Liver (tissue), 9 donors: Measurements from ENCODE around the gene ARFGAP1. TPM values are rescaled to one million over a fixed set of nuclear protein-coding genes. Genes with fewer than 3 reads are reported as not detected.

ENCODE experiments used
- DNase-seq: peaks from one replicate; pipeline ENCODE4 v3.0.0-alpha.2; 2017; ENCODE audit warnings: low spot score
- H3K27ac ChIP-seq, 2 donors: one replicate each; pipeline ENCODE4 v1.7.0; 2013; ENCODE audit warnings: inconsistent platforms in 2 of 2, low read length in 2 of 2, control low read depth in 1 of 2, low read depth in 1 of 2, mild to moderate bottlenecking in 1 of 2
- H3K27me3 ChIP-seq, 4 donors: one replicate each; pipeline versions ENCODE4 v1.6.1 to v1.7.0; 2013; ENCODE audit warnings: low read length in 3 of 4, inconsistent platforms in 1 of 4, mild to moderate bottlenecking in 1 of 4, moderate library complexity in 1 of 4; ENCODE audit not compliant: control insufficient read depth in 4 of 4, insufficient read depth in 4 of 4
- H3K36me3 ChIP-seq, 4 donors: one replicate each; pipeline versions ENCODE4 v1.6.1 to v1.7.0; 2013; ENCODE audit warnings: low read length in 3 of 4, mild to moderate bottlenecking in 3 of 4, low read depth in 1 of 4, moderate library complexity in 1 of 4; ENCODE audit not compliant: control insufficient read depth in 4 of 4, insufficient read depth in 3 of 4
- H3K4me1 ChIP-seq, 4 donors: one replicate each; pipeline versions ENCODE4 v1.6.1 to v1.7.0; 2013; ENCODE audit warnings: low read length in 3 of 4, mild to moderate bottlenecking in 3 of 4, moderate library complexity in 1 of 4; ENCODE audit not compliant: control insufficient read depth in 4 of 4, insufficient read depth in 4 of 4
- H3K4me3 ChIP-seq, 3 donors: one replicate each; pipeline versions ENCODE4 v1.6.1 to v1.7.0; 2013; ENCODE audit warnings: low read length in 3 of 3, control low read depth in 1 of 3, low read depth in 1 of 3, mild to moderate bottlenecking in 1 of 3
- H3K9ac ChIP-seq, 2 donors: one replicate each; pipeline ENCODE4 v1.7.0; 2013; ENCODE audit warnings: low read length in 2 of 2, mild to moderate bottlenecking in 2 of 2, moderate library complexity in 2 of 2, control low read depth in 1 of 2, low read depth in 1 of 2
- H3K9me3 ChIP-seq, 4 donors: one replicate each; pipeline versions ENCODE4 v1.6.1 to v1.7.0; 2013; ENCODE audit warnings: low read length in 3 of 4; ENCODE audit not compliant: control insufficient read depth in 4 of 4
- EGR1 ChIP-seq, 2 donors: IDR thresholded peaks; 2 replicates each; pipeline ENCODE4 v1.6.1; 2016 to 2018; ENCODE audit warnings: antibody characterized with exemption in 2 of 2, low read depth in 2 of 2
- FOXA1 ChIP-seq: IDR thresholded peaks from 2 replicates; pipeline ENCODE4 v1.6.1; 2016; ENCODE audit warnings: antibody characterized with exemption
- FOXA2 ChIP-seq: IDR thresholded peaks from 2 replicates; pipeline ENCODE4 v1.6.1; 2016; ENCODE audit warnings: antibody characterized with exemption
- GABPA ChIP-seq, 2 donors: IDR thresholded peaks in 1 of 2; conservative IDR thresholded peaks in 1 of 2; 2 replicates each; pipeline ENCODE4 v1.6.1; 2016; ENCODE audit warnings: antibody characterized with exemption in 2 of 2, mild to moderate bottlenecking in 1 of 2, moderate library complexity in 1 of 2
- HNF4A ChIP-seq, 2 donors: conservative IDR thresholded peaks; 2 replicates each; pipeline ENCODE4 v1.6.1; 2016; ENCODE audit warnings: antibody characterized with exemption in 2 of 2, mild to moderate bottlenecking in 2 of 2
- HNF4G ChIP-seq: IDR thresholded peaks from 2 replicates; pipeline ENCODE4 v1.6.1; 2016; ENCODE audit warnings: antibody characterized with exemption
- JUND ChIP-seq, 2 donors: IDR thresholded peaks; 2 replicates each; pipeline ENCODE4 v1.6.1; 2016; ENCODE audit warnings: antibody characterized with exemption in 2 of 2
- MAX ChIP-seq: IDR thresholded peaks from 2 replicates; pipeline ENCODE4 v1.6.1; 2016; ENCODE audit warnings: antibody characterized with exemption
- NR2F2 ChIP-seq: IDR thresholded peaks from 2 replicates; pipeline ENCODE4 v1.6.1; 2016; ENCODE audit warnings: antibody characterized with exemption
- RAD21 ChIP-seq, 2 donors: IDR thresholded peaks; 2 replicates each; pipeline ENCODE4 v1.6.1; 2016; ENCODE audit warnings: antibody characterized with exemption in 2 of 2, mild to moderate bottlenecking in 2 of 2
- RXRA ChIP-seq, 2 donors: IDR thresholded peaks; 2 replicates each; pipeline ENCODE4 v1.6.1; 2017 to 2018; ENCODE audit warnings: antibody characterized with exemption in 2 of 2, mild to moderate bottlenecking in 1 of 2
- SP1 ChIP-seq: IDR thresholded peaks from 2 replicates; pipeline ENCODE4 v1.6.1; 2018; ENCODE audit warnings: antibody characterized with exemption, mild to moderate bottlenecking
- TAF1 ChIP-seq: conservative IDR thresholded peaks from 2 replicates; pipeline ENCODE4 v1.6.1; 2016; ENCODE audit warnings: antibody characterized with exemption, mild to moderate bottlenecking
- YY1 ChIP-seq: IDR thresholded peaks from 2 replicates; pipeline ENCODE4 v1.6.1; 2016; ENCODE audit warnings: antibody characterized with exemption, mild to moderate bottlenecking
- ZBTB33 ChIP-seq: IDR thresholded peaks from 2 replicates; pipeline ENCODE4 v1.6.1; 2016; ENCODE audit warnings: antibody characterized with exemption
- WGBS: extraction: QIAGEN DNeasy Blood & Tissue Kit; methylation state at CpG from one replicate; pipeline ENCODE4 v1.1.7; 2013; 5-methylcytosine and 5-hydroxymethylcytosine counted together
- polyA plus RNA-seq, 2 donors: library from polyadenylated mRNA; stranded (reverse) in 1 of 2; unstranded in 1 of 2; fragments of 200-250 nt in 1 of 2; fragments of >200 nt in 1 of 2; fragmentation: Nextera tagmentation in 1 of 2; extraction: Ambion mirVana in 1 of 2; gene quantifications; one replicate each; pipeline versions ENCODE4 v1.2.1 to v1.2.3, GENCODE V29; 2013 to 2015
- total RNA-seq, 2 donors: library from RNA; depleted of rRNA; stranded (reverse); fragments of >200 nt; gene quantifications; one replicate each; pipeline ENCODE4 v1.2.3, GENCODE V29; 2014
- TF ChIP-seq, protein P1 (sequence below): IDR thresholded peaks from 2 replicates; pipeline ENCODE4 v1.6.1; 2016; ENCODE audit warnings: antibody characterized with exemption, mild to moderate bottlenecking
- TF ChIP-seq, protein P2 (sequence below): fragments of 150-350 bp; IDR thresholded peaks from 2 replicates; pipeline ENCODE4 v1.5.1; 2017; ENCODE audit warnings: improper control_type of control experiment, low read depth, low read length; ENCODE audit not compliant: missing input control
- TF ChIP-seq, protein P3 (sequence below): IDR thresholded peaks from 2 replicates; pipeline ENCODE4 v1.6.1; 2016; ENCODE audit warnings: antibody characterized with exemption
- donor health status: healthy.
- donor health status: healthy.
- donor health status: healthy.
- donor health status: healthy.
- donor health status: healthy.

ARFGAP1 gene
- total and polyA plus RNA-seq, 4 donors: 11.2 to 29.7 (median 21.8) TPM

DNA sequence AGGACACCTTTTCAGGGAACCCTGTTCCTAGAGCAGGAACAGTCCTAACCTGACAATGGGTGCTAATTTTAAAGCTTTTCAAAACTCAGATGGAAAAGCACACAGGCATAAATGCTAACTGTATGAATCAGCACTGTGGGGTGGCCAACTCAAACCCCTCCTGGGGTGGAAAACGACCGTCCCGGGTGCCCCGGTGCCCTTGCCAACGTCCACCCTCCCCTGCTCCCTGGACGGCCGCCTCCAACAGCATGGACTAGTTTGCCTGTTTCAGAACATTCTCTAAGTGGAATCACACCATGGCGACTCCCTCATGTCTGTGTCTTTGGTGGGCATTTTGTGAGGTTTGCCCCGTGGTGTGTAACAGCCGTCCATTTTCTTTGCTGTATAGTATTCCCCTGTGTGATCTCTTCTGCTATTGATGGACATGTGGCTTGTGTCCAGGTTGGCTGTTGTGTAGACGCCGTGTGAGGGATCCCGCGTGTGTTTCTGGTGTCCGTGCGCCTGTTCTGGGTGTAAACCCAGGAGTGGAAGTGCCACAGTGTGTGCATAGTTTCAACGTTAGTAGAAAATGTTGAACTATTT is 26.2 kb downstream of the ARFGAP1 start:
- H3K4me3 ChIP-seq: no peak overlapping the region
- H3K27ac ChIP-seq: no peak overlapping the region
- TF ChIP-seq RAD21 (IDR thresholded peaks at IDR 0.05) (no peak), SP1 (no peak), FOXA1 (no peak), RXRA (IDR thresholded peaks at IDR 0.05) (no peak), NR2F2 (no peak), TAF1 (no peak)
- TF ChIP-seq, protein P1, sequence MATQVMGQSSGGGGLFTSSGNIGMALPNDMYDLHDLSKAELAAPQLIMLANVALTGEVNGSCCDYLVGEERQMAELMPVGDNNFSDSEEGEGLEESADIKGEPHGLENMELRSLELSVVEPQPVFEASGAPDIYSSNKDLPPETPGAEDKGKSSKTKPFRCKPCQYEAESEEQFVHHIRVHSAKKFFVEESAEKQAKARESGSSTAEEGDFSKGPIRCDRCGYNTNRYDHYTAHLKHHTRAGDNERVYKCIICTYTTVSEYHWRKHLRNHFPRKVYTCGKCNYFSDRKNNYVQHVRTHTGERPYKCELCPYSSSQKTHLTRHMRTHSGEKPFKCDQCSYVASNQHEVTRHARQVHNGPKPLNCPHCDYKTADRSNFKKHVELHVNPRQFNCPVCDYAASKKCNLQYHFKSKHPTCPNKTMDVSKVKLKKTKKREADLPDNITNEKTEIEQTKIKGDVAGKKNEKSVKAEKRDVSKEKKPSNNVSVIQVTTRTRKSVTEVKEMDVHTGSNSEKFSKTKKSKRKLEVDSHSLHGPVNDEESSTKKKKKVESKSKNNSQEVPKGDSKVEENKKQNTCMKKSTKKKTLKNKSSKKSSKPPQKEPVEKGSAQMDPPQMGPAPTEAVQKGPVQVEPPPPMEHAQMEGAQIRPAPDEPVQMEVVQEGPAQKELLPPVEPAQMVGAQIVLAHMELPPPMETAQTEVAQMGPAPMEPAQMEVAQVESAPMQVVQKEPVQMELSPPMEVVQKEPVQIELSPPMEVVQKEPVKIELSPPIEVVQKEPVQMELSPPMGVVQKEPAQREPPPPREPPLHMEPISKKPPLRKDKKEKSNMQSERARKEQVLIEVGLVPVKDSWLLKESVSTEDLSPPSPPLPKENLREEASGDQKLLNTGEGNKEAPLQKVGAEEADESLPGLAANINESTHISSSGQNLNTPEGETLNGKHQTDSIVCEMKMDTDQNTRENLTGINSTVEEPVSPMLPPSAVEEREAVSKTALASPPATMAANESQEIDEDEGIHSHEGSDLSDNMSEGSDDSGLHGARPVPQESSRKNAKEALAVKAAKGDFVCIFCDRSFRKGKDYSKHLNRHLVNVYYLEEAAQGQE: no peak
- TF ChIP-seq, protein P2, sequence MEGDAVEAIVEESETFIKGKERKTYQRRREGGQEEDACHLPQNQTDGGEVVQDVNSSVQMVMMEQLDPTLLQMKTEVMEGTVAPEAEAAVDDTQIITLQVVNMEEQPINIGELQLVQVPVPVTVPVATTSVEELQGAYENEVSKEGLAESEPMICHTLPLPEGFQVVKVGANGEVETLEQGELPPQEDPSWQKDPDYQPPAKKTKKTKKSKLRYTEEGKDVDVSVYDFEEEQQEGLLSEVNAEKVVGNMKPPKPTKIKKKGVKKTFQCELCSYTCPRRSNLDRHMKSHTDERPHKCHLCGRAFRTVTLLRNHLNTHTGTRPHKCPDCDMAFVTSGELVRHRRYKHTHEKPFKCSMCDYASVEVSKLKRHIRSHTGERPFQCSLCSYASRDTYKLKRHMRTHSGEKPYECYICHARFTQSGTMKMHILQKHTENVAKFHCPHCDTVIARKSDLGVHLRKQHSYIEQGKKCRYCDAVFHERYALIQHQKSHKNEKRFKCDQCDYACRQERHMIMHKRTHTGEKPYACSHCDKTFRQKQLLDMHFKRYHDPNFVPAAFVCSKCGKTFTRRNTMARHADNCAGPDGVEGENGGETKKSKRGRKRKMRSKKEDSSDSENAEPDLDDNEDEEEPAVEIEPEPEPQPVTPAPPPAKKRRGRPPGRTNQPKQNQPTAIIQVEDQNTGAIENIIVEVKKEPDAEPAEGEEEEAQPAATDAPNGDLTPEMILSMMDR: no peak
- 80% methylated on average over 17 of the region's 17 CpGs for WGBS
- H3K9me3 ChIP-seq: no peaks in the 10 kb centered on the region
- peaks cover 0 to 14% (median 6%) of the 10 kb centered on the region in 4 donors for H3K27me3 ChIP-seq
- no peak for DNase-seq
- no peak overlapping the region for H3K9ac ChIP-seq
- no peaks in the 10 kb centered on the region for H3K4me1 ChIP-seq
- H3K36me3 ChIP-seq: no peaks in the 10 kb centered on the region

DNA sequence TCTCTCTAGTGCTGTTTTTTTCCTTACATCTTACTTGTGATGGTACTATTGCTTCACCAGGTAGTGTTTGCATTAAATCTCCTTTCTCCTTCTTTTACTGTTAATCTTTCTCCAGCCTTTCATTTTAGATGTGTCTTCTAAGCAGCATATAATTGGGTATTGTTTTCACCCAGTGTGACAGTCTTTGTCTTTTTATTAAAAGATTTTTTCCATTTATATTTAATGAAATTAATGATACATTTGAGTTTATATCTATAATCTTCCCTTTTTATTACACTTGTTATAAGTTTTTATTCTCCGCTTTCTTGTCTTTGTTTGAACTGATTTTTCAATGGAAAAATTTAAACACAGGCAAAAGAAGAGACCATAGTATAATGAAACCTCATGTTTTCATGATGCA is 29.1 kb downstream of the ARFGAP1 start:
- no peaks in the 10 kb centered on the region for H3K4me1 ChIP-seq
- H3K36me3 ChIP-seq: no peaks in the 10 kb centered on the region
- H3K9ac ChIP-seq: no peak overlapping the region
- no peak for TF ChIP-seq RAD21 (IDR thresholded peaks at IDR 0.05)
- TF ChIP-seq YY1: no peak
- TF ChIP-seq ZBTB33: no peak
- TF ChIP-seq NR2F2: no peak
- TF ChIP-seq FOXA1: no peak
- no peak for TF ChIP-seq TAF1
- TF ChIP-seq, protein P2: no peak
- TF ChIP-seq EGR1 (IDR thresholded peaks at IDR 0.05; ENCODE audit: low read depth in 2 of 2): no peak
- TF ChIP-seq FOXA2: no peak
- no peak for TF ChIP-seq JUND (IDR thresholded peaks at IDR 0.05)
- TF ChIP-seq, protein P1: no peak
- TF ChIP-seq SP1: no peak
- no peak for TF ChIP-seq MAX
- no peak for TF ChIP-seq HNF4A (conservative IDR thresholded peaks at IDR 0.05)
- no peak for TF ChIP-seq GABPA (IDR thresholded peaks at IDR 0.05 in 1 of 2, conservative IDR thresholded peaks at IDR 0.05 in 1 of 2)
- TF ChIP-seq, protein P3, sequence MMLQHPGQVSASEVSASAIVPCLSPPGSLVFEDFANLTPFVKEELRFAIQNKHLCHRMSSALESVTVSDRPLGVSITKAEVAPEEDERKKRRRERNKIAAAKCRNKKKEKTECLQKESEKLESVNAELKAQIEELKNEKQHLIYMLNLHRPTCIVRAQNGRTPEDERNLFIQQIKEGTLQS: no peak
- no peak for TF ChIP-seq HNF4G
- no peak for TF ChIP-seq RXRA (IDR thresholded peaks at IDR 0.05)
- no peak overlapping the region for H3K4me3 ChIP-seq
- no peak for DNase-seq
- H3K27me3 ChIP-seq: peaks cover 0 to 10% (median 5%) of the 10 kb centered on the region in 4 donors
- no peaks in the 10 kb centered on the region for H3K9me3 ChIP-seq
- 97% methylated on average over 1 of the region's 1 CpG for WGBS
- no peak overlapping the region for H3K27ac ChIP-seq
